Astrocyte (in vitro differentiated cells and primary cell): ENCODE results near the gene GALNT18.

Experiments used
- CTCF ChIP-seq: IDR thresholded peaks from 2 replicates; pipeline ENCODE4 v1.5.1; 2011; ENCODE audit warnings: low read depth, mild to moderate bottlenecking, inconsistent platforms, low read length, moderate library complexity; ENCODE audit not compliant: insufficient read depth
- EZH2 ChIP-seq: IDR thresholded peaks from 2 replicates; pipeline ENCODE4 v1.6.1; 2012; ENCODE audit warnings: mild to moderate bottlenecking, low read length, inconsistent platforms; ENCODE audit not compliant: insufficient read depth

- no peak for TF ChIP-seq CTCF
- TF ChIP-seq EZH2: no peak
Observed at GRCh38 chr11:11382858-11383532, 238.8 kb downstream of the GALNT18 start.
